Amygdala (tissue), 56 donors: Measurements from ENCODE around the gene PLPP1.
A peak's percentile ranks its signal among the peaks of the same experiment; 100 is the strongest.

Experiments
- DNase-seq, 56 donors: peaks; one replicate each; lab custom pipeline; 2025; lab: John Stamatoyannopoulos, UW

Gene PLPP1

DNA sequence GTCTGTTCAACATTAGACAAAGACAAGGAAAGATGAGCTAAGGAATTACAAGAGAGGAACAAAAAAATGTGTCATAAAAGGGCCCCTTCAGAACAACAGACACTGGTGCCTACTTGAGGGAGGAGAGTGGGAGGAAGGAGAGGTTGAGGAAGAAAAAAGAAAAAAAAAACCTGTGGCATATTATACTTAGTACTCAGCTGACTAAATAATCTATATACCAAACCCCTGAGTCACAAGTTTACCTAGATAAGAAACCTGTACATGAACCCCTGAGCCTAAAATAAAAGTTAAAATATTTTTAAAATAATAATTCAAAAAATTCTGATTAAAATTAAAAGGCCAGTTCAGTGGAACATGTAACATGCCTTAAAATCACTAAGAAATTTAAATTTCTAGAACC is 119.7 kb downstream of the PLPP1 start:
- no peak for DNase-seq

DNA sequence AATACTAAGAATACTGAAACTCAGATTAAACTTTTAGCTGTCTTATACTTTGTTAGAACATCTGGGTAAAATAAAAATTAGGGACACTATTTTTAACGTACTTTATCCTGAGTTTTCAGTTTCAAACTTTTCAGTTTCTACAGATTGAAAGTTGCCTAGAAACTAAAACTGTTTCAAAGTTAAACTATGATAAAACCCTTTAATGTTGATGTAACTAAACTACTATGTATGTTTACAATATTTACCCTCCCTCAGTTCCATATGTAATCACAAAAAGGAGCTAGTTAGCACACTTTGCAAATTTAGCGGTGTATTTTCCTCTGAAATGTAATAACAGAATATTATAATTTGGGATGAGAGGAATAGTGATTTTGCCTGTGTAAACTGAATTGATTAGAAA is 121.1 kb downstream of the PLPP1 start:
- no peak for DNase-seq

DNA sequence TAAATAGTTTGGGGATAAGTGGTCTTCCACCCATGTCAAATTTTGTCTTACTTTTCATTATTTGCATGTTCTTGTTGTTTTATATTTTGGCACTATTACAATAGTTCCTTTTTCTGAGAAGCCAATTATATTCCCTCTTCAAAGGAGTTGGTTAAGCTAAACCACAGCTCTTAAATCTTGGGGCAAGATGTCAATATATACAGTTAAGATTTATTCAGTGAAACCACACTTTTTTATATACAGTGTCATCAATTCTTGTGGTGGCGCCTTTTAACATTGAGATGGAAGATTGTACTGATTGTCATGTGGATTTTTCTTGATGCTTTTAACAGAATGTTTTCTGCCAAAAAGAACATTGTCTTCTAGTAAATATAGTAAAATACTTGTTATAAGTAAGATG is 122.9 kb downstream of the PLPP1 start:
- DNase-seq = no peak

DNA sequence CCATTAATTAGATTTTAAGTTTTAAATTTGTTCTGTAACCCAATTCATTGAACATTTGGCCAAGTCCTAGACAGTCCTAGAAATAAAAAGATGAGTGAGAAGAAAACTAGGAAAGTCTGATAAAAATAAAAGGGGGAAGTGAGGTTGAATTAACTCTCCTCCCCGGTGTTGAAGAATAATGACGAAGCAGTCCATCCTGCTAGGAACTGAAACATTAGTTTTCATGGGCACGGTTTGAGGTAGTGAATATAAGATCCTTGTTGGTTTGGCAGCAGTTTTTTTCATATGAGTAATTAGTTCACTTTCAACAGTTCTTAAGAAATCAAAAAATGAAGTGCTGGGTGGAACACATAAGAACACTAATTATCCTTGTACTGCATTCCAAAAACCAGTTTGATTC is 123.9 kb downstream of the PLPP1 start:
- DNase-seq = no peak

DNA sequence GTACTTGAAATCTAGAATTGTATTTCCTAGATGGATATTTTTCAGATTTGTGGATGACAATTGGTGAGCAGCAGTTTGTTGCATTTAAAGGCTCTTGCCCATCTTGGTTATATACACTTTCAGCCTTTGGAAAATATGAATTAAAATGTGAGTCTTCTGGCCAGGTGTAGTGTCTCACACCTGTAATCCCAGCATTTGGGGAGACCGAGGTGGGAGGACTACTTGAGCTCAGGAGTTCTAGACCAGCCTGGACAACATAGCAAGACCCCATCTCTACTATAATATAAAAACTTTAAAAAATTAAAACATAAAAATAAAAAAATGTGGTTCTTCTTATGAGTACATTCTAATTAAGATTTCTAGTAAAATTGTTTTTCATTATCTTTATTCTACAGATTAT is 125.0 kb downstream of the PLPP1 start:
- DNase-seq = no peak

DNA sequence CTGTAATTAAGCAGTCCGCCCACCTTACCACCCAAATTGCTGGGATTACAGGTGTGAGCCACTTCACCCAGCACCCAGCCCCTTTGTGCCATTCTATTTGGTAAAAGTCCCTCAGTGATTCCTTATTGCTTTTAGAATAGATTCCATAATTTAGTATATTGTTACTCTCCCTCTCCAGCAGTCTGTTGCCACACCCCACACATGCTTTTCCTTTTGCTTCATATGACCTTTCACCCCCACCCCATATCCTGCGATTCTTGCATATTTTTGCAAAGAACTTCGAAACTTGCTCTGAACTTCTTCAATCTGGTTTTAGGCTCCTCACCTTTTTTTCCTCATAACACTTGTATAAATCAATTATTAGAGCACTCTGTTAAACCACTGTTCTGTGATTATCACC is 126.8 kb downstream of the PLPP1 start:
- DNase-seq = no peak

DNA sequence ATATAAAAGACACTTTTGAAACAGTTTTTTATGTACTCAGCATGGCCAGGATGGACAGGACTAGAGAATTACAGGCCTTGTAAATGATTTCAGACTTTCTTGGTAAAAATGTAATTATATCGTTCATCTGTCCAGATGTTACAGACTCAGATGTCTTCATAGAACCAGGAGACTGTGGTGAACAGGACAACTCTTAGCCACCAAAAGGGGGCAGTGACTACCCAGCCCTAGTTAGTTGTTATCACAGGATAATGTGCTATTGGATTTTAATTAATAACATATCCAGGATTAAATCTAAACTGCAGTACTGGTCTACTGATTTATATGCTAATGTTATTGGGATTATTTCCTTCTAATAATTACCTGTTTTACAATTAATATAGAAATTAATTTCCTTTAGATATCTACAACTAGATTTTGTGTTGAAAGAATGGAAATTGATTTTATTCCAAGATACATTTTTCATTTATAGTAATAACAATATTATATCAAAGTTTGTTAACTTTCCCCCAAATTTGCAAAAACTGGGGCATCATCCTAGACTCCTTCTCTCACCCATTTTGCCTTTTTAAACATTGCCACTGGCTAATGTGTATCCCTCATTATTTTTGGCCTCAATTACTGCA is 127.6 kb downstream of the PLPP1 start:
- peak in 15 of 56 donors; percentile 3 to 70 (median 15) for DNase-seq

DNA sequence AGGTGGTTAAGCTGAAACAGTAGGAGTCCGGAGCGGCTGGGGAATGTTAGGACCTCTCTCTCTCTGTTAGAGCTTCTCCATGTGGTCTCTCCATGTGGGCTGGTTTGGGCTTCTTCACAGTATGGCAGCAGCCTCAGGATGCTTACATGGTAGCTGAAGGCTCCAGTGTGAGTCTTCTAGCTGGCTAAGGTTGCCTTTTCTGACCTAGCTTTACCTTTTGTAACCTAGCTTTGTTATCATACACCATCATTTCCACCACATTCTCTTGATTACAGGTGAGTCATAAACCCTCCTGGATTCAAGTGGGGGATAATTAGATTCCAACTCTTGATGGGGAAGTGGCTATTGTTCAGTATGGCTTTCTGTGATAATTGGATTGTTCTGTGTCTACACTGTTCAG is 128.5 kb downstream of the PLPP1 start:
- DNase-seq = no peak

DNA sequence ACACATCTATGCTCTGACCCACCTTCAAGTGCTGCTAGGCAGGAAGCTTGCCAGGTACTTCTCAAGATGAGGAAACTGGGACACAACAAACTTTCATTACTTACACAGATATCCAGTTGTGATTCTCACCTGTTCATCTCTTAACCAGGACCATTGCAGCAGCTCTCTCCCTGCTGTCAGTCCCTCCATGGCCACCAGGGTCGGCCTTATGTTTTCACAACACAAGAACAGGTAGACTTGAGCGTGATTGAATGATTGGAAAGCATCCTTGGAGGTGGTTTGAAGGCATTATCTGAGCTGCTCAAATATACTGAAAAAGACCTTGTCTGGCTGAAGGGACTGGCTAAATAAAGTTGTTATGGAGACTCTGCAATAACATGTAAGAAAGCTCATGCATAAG is 132.6 kb downstream of the PLPP1 start:
- DNase-seq = no peak

DNA sequence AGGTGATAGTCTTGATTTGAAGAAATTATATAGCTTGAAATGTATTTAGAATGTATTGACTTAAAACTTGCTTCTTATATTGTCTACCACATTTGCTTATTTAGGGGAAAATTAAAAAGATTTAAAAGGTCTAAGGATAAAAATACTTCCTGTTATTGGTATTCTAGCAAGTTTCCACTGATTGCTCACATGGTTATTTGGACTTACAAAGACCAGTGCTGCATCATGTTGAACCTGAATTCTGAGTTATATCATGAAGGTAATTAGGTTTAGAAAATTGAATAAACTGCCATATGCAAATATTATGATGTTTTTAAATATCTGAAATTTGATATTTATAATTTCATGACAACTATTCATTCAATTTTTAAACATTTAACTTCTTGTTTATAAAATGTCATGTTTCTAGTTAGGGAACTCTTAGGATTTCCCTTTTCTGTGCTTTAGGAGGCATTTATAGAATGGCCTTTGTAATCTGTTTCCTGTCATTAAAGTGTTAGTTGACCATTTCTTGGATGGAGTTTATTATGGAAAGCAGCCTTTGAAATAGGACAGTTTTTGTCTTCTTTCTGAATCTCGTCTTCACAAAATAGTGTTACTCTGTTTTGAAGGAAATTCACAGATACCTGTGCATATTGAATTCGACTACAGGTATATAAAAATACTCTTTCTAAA is 141.1 kb downstream of the PLPP1 start:
- DNase-seq = no peak

DNA sequence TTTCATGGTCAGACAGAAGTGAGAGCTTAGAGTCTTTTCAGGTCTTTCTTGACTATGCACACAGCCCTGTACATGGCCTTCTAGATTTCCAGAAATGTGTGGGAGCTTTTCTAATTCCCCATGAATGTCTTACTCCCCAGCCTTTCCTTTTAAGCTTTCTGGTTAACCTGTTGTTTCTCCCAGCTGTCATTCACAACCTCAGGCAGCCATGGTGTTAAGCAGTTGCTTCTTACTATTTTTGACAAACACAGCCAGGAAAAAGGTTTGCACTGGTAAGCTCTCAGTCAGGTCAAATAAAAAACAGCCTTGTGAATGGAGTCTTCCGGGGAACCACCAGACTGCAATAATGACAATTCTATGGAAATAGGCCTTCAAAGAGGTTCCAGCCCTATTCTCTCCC is 142.1 kb downstream of the PLPP1 start:
- no peak for DNase-seq

DNA sequence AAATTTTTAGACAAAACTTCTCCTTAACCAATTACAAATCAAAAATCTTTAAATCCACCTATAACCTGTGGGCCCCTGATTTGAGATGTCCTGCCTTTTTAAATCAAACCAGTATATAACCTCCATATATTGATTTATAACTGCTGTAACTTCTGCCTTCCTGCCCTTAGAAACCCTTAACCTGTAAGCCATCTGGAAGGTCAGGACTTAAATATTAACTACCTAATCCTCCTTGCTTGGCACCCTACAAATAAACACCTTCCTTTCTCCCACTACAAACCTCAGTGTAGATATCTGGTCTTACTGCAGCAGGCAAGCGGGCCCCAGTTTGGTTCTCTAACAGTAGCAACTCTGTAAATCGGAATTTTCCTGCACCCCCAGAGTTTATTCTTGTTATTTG is 143.1 kb downstream of the PLPP1 start:
- no peak for DNase-seq

DNA sequence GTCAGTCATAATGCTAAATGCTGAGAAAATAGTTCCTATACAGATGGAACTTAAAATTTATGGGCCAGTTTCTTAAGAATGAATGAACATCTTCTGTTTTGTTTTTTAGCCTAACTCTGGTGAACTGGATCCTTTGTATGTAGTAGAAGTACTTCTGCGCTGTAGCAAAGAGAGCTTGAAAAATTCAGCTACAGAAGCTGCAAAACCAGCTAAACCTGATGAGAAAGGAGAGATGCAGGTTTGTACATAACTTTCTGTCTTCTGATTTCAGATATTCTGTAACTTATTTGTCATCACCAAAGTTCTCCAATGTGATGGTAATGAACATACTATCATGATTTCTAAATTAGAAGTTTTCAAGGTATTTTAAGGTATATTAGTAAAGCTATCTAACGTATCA is 146.9 kb downstream of the PLPP1 start:
- DNase-seq = no peak

DNA sequence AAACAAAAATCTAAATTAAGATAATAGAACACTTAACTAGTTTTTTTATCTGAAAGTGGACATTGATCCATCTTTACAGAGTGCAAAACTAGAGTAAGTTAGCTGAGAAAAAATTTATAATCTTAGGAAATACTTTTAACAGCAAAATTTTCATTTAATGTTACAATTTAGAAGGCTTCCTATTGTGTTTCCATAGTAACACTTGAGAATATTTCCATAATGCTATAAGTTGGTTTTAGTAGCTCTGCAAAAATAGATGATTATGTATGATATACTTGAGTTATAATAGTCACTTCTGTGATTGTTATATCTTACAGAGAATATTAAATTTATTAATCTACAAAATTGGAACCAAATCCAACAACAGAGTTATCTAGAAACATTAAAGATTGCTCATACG is 148.4 kb downstream of the PLPP1 start:
- no peak for DNase-seq

DNA sequence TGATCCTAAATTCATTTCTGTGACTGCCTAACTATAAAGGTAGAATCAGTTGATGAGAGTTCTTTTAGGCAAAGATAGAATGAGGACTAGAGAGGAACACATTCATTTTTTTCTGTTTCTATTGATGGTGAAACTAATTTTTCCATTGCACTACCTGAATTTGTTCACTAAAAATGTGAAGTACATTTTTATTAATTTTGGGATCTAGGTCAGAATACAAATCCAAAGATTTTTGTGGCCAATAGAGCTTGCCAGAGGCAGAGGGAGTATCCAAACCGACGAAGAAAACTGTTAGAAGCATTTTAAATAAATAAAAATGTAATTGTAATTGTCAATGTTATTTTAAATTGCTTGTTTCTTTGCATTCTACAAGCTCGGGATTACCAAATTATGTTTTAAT is 148.9 kb downstream of the PLPP1 start:
- DNase-seq = no peak

DNA sequence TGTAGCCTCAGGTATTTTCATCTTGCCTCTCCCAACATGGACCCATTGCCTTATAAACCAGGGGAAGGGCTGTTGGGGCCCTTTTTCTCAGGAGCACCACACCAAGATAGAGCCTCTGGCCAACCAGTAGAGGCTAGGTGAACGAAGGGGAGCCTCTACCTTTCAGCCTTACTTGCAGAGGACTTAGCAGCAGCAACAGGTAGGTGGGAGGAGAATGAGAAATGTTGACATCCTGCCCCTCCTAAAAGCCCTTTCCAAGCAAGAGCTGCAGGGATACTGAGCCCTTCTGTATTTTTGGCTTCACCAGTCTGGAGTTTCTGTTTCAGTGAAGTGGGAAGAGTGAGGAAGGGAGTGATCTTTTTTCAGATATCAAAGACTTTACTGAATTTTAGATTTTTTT is 149.5 kb downstream of the PLPP1 start:
- no peak for DNase-seq

DNA sequence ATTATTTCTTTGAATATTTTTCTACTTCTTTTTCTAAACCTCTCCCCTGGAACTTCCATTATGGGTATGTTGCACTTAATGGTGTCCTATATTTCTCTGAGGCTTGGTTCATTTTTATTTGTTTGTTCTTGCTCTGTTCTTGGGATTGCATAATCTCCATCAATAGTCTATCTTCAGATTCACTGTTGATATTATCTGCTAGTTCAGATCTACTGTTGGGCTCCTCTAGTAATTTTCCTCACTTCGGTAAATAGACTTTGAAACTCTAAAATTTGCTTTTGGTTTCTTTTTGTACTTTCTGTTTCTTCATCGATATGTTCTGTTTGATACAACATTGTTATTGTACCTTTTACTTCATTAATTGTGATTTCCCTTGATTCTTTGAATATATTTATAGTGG is 150.7 kb downstream of the PLPP1 start:
- no peak for DNase-seq

DNA sequence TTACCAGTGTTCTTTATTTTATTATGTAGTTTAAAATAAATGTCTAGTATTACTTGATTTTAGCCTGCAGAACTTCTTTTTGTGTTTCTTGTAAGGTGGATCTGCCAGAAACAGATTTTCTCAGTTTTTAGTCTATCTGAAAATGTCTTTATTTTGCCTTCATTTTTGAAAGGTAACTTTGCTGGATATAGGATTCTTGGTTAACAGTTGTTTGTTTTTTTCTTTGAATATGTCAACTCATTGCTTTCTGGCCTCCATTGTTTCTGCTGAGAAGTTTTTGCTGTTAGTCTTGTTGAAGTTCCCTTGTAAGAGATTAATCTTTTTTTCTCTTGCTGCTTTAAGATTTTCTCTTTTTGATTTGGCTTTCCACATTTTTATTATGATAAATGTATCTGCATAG is 151.5 kb downstream of the PLPP1 start:
- DNase-seq = no peak

DNA sequence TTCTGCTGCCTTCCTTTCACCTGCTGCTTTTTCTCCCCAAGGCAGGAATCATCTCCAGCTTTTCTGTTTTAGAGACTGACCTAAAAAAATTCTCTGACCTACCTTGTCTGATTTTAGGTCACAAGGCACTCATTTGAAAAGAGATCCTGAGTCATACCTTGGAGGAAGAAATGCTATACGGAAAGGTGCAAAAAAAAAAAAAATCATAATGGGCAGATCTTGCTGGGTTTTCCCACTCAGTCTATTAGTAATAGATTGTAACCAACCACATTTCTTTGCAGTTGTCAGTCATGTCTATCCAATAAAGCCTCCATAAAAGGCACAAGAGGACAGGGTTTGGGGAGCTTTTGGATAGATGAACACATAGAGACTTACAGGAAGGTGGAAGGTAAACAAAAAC is 157.0 kb downstream of the PLPP1 start:
- no peak for DNase-seq
